ENCODE results near the gene PPP1R12A. TPM values are rescaled to one million over a fixed set of nuclear protein-coding genes. Genes with fewer than 3 reads are reported as not detected.

Gene PPP1R12A
- total RNA-seq, 3 donors from 2014 or later: 63.7 to 253 (median 74.3) TPM

DNA sequence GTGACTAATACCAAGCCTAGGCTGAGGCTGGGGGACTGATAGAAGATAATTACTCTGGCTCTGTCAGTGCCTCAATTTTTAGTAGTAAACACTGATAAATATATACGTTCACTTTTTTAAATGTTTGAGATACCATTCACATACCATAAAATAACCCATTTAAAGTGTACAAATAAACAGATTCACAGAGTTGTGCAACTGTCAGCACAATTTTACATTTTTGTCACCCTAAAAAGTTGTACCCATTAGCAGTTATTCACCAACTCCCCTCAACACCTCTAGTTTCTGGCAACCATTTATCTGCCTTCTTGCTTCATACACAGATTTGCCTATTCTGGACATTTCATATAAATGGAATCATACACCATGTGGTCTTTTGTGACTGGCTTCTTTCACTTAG, 15.1 kb downstream of the PPP1R12A start:
- DNase-seq: no peak
- no peaks in the 10 kb centered on the region for H3K9me3 ChIP-seq

GRCh38 chr12:79916826-79917225, 18.1 kb downstream of the PPP1R12A start:
- DNase-seq (no peak), ATAC-seq (no peak)
- H3K9me3 ChIP-seq: no peaks in the 10 kb centered on the region
- peaks cover 20% of the 10 kb centered on the region for H3K4me1 ChIP-seq (ENCODE audit: low read depth)
- TF ChIP-seq CTCF (IDR thresholded peaks at IDR 0.05): no peak
- no peak overlapping the region for H3K4me3 ChIP-seq
- intact Hi-C loops (cut with DNase I, micrococcal nuclease): no loop called here
- no peaks in the 10 kb centered on the region for H3K36me3 ChIP-seq (ENCODE audit: low read depth)

More for the DNA sequence above, 15.1 kb downstream of the PPP1R12A start:
- H3K36me3 ChIP-seq (ENCODE audit: low read depth): no peaks in the 10 kb centered on the region
- peaks cover 24% of the 10 kb centered on the region for H3K4me1 ChIP-seq (ENCODE audit: low read depth)
- no peak for TF ChIP-seq CTCF (IDR thresholded peaks at IDR 0.05)
- H3K4me3 ChIP-seq: no peak overlapping the region
- ATAC-seq: no peak
- intact Hi-C loops (cut with DNase I, micrococcal nuclease): no loop called here

DNA sequence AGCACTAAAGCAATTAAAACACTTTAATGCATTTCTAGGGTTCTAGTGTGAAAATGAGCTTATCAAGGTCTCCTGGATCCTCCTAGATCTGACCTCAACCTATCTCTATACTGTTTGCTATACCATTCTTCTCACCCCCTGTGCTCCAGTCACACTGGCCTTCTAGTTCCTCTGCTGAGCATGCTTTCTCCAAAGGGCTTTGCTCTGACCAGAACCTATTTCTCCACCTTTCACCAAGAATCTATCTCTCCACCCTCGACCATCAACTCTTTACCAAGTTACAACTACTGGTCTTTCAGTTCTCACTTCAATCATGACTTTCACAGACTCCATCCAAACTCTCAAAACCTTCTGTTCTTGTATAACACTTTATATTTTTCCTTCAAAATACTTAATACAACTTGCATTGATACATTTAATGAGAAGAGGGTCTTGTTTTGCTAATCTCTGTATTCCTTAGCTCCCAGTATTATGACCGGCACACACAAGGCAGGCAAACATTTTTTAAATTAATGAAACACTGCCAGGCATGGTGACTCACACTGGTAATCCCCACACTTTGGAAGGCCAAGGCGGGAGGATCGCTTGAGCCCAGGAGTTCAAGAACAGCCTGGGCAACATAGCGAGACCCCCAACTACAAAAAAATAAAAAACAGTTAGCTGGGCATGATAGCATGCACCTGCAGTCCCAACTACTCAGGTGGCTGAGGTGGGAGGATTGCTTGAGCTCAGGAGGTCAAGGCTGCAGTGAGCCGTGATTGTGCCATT, 22.8 kb downstream of the PPP1R12A start:
- H3K4me3 ChIP-seq: no peak overlapping the region
- no peak for ATAC-seq
- TF ChIP-seq CTCF (IDR thresholded peaks at IDR 0.05): no peak
- DNase-seq: no peak
- no peaks in the 10 kb centered on the region for H3K9me3 ChIP-seq
- H3K36me3 ChIP-seq (ENCODE audit: low read depth): no peaks in the 10 kb centered on the region
- intact Hi-C loops (cut with DNase I, micrococcal nuclease): no loop called here
- peaks cover 8% of the 10 kb centered on the region for H3K4me1 ChIP-seq (ENCODE audit: low read depth)

GRCh38 chr12:79908366-79908765, 26.5 kb downstream of the PPP1R12A start:
- ATAC-seq (no peak), DNase-seq (no peak)
- intact Hi-C loops (cut with DNase I, micrococcal nuclease): no loop called here
- no peak for TF ChIP-seq CTCF (IDR thresholded peaks at IDR 0.05)
- no peak overlapping the region for H3K4me3 ChIP-seq
- peaks cover 4% of the 10 kb centered on the region for H3K4me1 ChIP-seq (ENCODE audit: low read depth)
- no peaks in the 10 kb centered on the region for H3K9me3 ChIP-seq
- no peaks in the 10 kb centered on the region for H3K36me3 ChIP-seq (ENCODE audit: low read depth)

DNA sequence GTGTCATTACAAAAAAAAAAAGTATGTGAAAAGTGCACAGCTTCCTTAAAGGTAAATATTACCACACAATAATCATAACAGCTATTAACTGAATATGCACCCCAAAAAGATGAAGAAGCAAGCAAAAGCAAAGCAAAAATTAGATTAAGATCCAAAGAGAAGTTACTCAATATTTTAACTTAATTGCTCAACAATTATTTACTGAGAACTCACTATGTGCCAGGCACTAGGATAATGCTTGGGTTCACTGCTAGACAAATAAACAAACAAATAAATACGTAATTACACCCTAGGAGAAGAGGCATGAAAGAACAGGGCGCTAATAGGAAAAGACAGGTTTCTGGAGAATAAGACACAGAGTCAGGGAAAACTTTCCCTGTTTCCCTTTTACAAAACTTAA, 33.4 kb downstream of the PPP1R12A start:
- H3K36me3 ChIP-seq (ENCODE audit: low read depth): no peaks in the 10 kb centered on the region
- DNase-seq (no peak), ATAC-seq (no peak)
- H3K9me3 ChIP-seq: no peaks in the 10 kb centered on the region
- no peak overlapping the region for H3K4me3 ChIP-seq
- intact Hi-C loops (cut with DNase I, micrococcal nuclease): no loop called here
- TF ChIP-seq CTCF (IDR thresholded peaks at IDR 0.05): no peak
- no peaks in the 10 kb centered on the region for H3K4me1 ChIP-seq (ENCODE audit: low read depth)
